ENCODE measurements around the gene ICE2.

The ICE2 gene

DNA sequence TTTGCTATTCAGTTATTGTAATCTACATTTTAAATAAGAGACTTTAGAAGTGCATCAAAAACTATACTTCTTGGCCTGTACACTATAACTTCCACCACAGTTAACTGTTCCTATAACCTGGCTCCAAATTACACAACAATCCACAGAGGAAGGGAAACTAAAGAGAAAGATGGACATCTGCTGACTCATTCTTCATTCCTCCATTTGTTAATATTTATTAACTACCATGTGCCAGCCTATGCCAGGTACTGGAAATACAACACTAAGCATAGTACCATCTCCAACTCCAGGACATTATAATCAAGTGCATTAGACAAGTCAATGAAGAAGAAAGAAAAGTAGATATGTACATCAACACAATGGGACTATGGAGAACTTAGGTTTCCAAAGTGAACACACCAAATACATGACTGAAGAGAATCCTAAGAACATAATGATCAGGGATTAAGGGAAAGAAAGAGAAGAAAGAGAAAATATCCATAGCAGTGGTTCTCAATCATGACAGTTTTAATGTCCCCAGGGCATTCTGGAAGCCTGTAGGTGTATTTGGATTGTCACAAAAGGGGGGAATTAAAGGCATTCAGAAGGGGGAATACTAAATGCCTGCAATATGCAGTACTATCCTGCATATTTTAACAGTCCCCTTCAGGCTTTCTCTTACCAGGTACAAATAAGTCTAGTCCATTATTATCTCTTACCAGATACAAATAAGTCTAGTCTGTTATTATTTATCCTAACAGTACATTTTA, 8.9 kb downstream of the ICE2 start:
- no peak for TF ChIP-seq CTCF (IDR thresholded peaks at IDR 0.05; ENCODE audit: borderline replicate concordance, insufficient read depth, low read depth, low read length)
- no peak overlapping the region for H3K4me3 ChIP-seq (ENCODE audit: low read depth, low read length)

GRCh38 chr15:60464836-60465630, 13.9 kb downstream of the ICE2 start:
- TF ChIP-seq CTCF (IDR thresholded peaks at IDR 0.05; ENCODE audit: borderline replicate concordance, insufficient read depth, low read depth, low read length) = no peak
- no peak overlapping the region for H3K4me3 ChIP-seq (ENCODE audit: low read depth, low read length)

DNA sequence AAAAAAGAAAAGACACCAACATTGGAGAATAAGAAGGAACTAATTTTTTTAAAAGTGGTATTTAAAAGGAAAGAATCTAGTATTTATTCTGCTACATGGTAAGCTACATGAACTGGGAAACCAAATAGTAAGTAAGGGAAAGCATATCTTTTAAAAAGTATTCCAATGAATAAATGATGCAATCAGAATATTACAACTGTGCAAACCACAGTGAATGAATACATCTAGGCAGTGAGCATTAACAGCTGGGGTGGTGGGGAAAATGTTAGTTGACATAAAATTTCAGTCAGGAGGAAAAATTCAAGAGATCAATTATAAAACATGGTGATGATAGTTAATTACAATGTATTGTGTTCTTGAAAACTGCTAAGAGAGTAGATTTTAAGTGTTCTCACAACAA, 16.9 kb downstream of the ICE2 start:
- H3K4me3 ChIP-seq (ENCODE audit: low read depth, low read length) = no peak overlapping the region
- no peak for TF ChIP-seq CTCF (IDR thresholded peaks at IDR 0.05; ENCODE audit: borderline replicate concordance, insufficient read depth, low read depth, low read length)

- no peak overlapping the region for H3K4me3 ChIP-seq (ENCODE audit: low read depth, low read length)
- no peak for TF ChIP-seq CTCF (IDR thresholded peaks at IDR 0.05; ENCODE audit: borderline replicate concordance, insufficient read depth, low read depth, low read length)
Observed at GRCh38 chr15:60460931-60461330, 18.0 kb downstream of the ICE2 start.

DNA sequence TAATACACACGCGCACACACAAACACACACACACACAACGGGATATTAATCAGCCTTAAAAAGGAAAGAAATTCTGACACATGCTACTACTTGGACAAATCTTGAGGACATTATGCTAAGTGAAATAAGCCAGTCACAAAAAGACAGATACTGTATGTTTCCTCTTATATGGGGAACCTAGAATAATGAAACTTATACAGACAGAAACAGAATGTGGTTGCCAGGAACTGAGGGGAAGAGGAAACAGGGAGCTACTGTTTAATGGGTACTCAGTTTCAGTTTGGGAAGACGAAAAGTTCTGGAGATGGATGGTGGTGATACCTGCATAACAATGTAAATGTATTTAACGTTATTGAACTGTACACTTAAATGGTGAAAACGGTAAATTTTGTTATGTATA, 20.2 kb downstream of the ICE2 start:
- TF ChIP-seq CTCF (IDR thresholded peaks at IDR 0.05; ENCODE audit: borderline replicate concordance, insufficient read depth, low read depth, low read length) = no peak

DNA sequence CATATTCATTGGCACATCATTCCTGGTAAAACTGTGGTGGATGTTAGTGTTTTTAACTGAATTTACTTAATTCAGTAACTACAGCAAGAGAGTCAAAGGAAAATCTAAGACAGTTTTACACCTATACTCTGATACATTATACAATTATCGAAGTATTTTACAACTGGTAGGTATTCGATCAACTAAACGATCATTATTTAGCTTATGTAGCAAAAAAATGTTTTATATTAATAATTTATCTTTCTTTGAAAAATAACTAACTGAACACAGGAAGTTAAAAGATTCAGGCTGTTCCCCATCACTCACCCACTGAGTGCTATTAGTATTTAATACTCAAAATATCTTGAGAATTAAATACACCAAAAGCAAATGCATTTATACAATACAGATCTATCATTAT, 21.0 kb downstream of the ICE2 start:
- no peak overlapping the region for H3K4me3 ChIP-seq (ENCODE audit: low read depth, low read length)
- no peak for TF ChIP-seq CTCF (IDR thresholded peaks at IDR 0.05; ENCODE audit: borderline replicate concordance, insufficient read depth, low read depth, low read length)

More for the DNA sequence above, 20.2 kb downstream of the ICE2 start:
- no peak overlapping the region for H3K4me3 ChIP-seq (ENCODE audit: low read depth, low read length)

DNA sequence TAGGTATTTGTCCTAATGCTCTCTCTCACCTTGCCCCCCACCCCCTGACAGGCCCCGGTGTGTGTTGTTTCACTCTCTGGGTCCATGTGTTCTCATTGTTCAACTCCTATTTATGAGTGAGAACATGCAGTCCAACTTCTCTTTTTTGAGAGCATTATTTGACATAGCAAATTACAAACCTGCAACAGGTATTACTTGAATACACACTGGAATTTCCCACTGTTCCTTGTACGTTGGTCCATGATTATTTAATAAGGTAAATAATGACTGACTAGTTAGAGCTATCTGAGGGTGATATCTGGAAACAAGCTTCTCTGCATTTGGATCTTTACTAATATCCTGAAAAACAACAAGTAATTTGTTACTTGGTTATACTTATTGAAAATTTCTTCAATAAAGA, 24.1 kb downstream of the ICE2 start:
- H3K4me3 ChIP-seq (ENCODE audit: low read depth, low read length) = no peak overlapping the region
- no peak for TF ChIP-seq CTCF (IDR thresholded peaks at IDR 0.05; ENCODE audit: borderline replicate concordance, insufficient read depth, low read depth, low read length)
